GM12864 (cell line): Measurements from ENCODE around the gene CD63.

Source experiments
- DNase-seq: peaks from one replicate; pipeline ENCODE4 v3.0.0-alpha.2; 2011; ENCODE audit warnings: low read depth
- H3K4me3 ChIP-seq: 2 replicates; pipeline ENCODE4 v1.5.1; 2011; ENCODE audit warnings: mild to moderate bottlenecking, low read depth, low read length, control low read depth
- CTCF ChIP-seq: IDR thresholded peaks from 2 replicates; pipeline ENCODE4 v1.5.1; 2011; ENCODE audit warnings: low read depth, mild to moderate bottlenecking, moderate library complexity, low read length, control low read depth, inconsistent platforms; ENCODE audit errors: missing control alignments

Gene CD63

GRCh38 chr12:55693323-55694187 is 35.3 kb downstream of the CD63 start:
- H3K4me3 ChIP-seq = no peak overlapping the region
- TF ChIP-seq CTCF = no peak
- no peak for DNase-seq

GRCh38 chr12:55692631-55693322 is 36.0 kb downstream of the CD63 start:
- DNase-seq = no peak
- TF ChIP-seq CTCF = no peak

GRCh38 chr12:55688716-55689655 is 39.8 kb downstream of the CD63 start:
- H3K4me3 ChIP-seq = no peak overlapping the region
- TF ChIP-seq CTCF = no peak
- DNase-seq = no peak

More at GRCh38 chr12:55692631-55693322, 36.0 kb downstream of the CD63 start:
- no peak overlapping the region for H3K4me3 ChIP-seq

- no peak for TF ChIP-seq CTCF
- no peak overlapping the region for H3K4me3 ChIP-seq
- DNase-seq = no peak
Observed at GRCh38 chr12:55687746-55688145, 41.1 kb downstream of the CD63 start.

GRCh38 chr12:55686366-55687010 is 42.3 kb downstream of the CD63 start:
- no peak for TF ChIP-seq CTCF
- H3K4me3 ChIP-seq = no peak overlapping the region
- DNase-seq = no peak

- DNase-seq = no peak
- no peak overlapping the region for H3K4me3 ChIP-seq
- no peak for TF ChIP-seq CTCF
Observed at GRCh38 chr12:55685671-55686070, 43.1 kb downstream of the CD63 start.
